T-helper 17 cell (primary cell): Measurements from ENCODE around the gene SIGLEC9. TPM values are rescaled to one million over a fixed set of nuclear protein-coding genes. Genes with fewer than 3 reads are reported as not detected.

Experiments
- ATAC-seq: fragments of 150-1000 bp; cut with Tn5 transposase; 2 replicates; pipeline ENCODE4 v1.10.0; 2021; ENCODE audit warnings: mild to moderate bottlenecking, moderate library complexity
- DNase-seq, 3 donors: peaks; one replicate each; pipeline versions ENCODE4 v3.0.0 to v3.0.0-alpha.2; 2020 to 2021
- H3K9me3 ChIP-seq: one replicate; pipeline ENCODE4 v1.7.0; 2013; ENCODE audit warnings: low read length, mild to moderate bottlenecking; ENCODE audit not compliant: control insufficient read depth, poor library complexity, severe bottlenecking
- H3K27ac Mint-ChIP-seq: one replicate; pipeline ENCODE4 v1.8.0; 2022; ENCODE audit warnings: mild to moderate bottlenecking, moderate library complexity, mixed read lengths
- H3K27me3 Mint-ChIP-seq: one replicate; pipeline ENCODE4 v1.8.0; 2022; ENCODE audit warnings: mixed read lengths
- H3K36me3 Mint-ChIP-seq: one replicate; pipeline ENCODE4 v1.8.0; 2022; ENCODE audit warnings: low read depth, mixed read lengths
- H3K4me1 Mint-ChIP-seq: one replicate; pipeline ENCODE4 v1.8.0; 2022; ENCODE audit warnings: mild to moderate bottlenecking, mixed read lengths
- H3K4me3 Mint-ChIP-seq: one replicate; pipeline ENCODE4 v1.8.0; 2022; ENCODE audit warnings: mild to moderate bottlenecking, moderate library complexity, mixed read lengths
- total RNA-seq, 4 donors: library from RNA in 2 of 4; stranded (reverse) in 2 of 4; gene quantifications; one replicate each; pipeline ENCODE4 v1.2.3 and lab custom pipeline; 2022 to 2026

SIGLEC9 gene
- total RNA-seq (1 to 10 TPM; 1.4 to 4.8 TPM), total RNA-seq (lab: John Stamatoyannopoulos, UW) (0.23 to 0.83 reads per million in 2 donors)

- H3K4me1 Mint-ChIP-seq, result peaks cover 43% of the 10 kb centered on the region
- peak within 1 kb of the TSS; percentile 79 for H3K4me3 Mint-ChIP-seq
- H3K36me3 Mint-ChIP-seq, result no peaks in the 10 kb centered on the region
- peak within 1 kb of the TSS; percentile 91 for H3K27ac Mint-ChIP-seq
- H3K27me3 Mint-ChIP-seq, result no peaks in the 10 kb centered on the region
- DNase-seq (no peak), ATAC-seq (no peak)
- no peaks in the 10 kb centered on the region for H3K9me3 ChIP-seq
Measured at GRCh38 chr19:51124729-51125128, at the start of gene SIGLEC9. TSS of gene SIGLEC9 (plus strand) at chr19:51124906. CDS start at chr19:51124975, 69 bp downstream.

- peaks cover 5% of the 10 kb centered on the region for H3K36me3 Mint-ChIP-seq
- no peak overlapping the region for H3K27ac Mint-ChIP-seq
- H3K9me3 ChIP-seq, result no peaks in the 10 kb centered on the region
- peaks cover 3% of the 10 kb centered on the region for H3K4me1 Mint-ChIP-seq
- peaks cover 13% of the 10 kb centered on the region for H3K27me3 Mint-ChIP-seq
- DNase-seq, result no peak
- no peak overlapping the region for H3K4me3 Mint-ChIP-seq
- no peak for ATAC-seq
Measured at GRCh38 chr19:51075998-51076397, 48.7 kb upstream of the SIGLEC9 start.

GRCh38 chr19:51076631-51077213, 48.0 kb upstream of the SIGLEC9 start:
- Mint-ChIP-seq H3K4me1 (peaks cover 3% of the 10 kb centered on the region), H3K36me3 (peaks cover 5% of the 10 kb centered on the region), H3K27me3 (peaks cover 13% of the 10 kb centered on the region), H3K27ac (no peak overlapping the region), H3K4me3 (no peak overlapping the region)
- no peak for ATAC-seq
- no peaks in the 10 kb centered on the region for H3K9me3 ChIP-seq
- DNase-seq, result no peak

- Mint-ChIP-seq H3K4me1 (peaks cover 10% of the 10 kb centered on the region), H3K27ac (no peak overlapping the region), H3K36me3 (peaks cover 6% of the 10 kb centered on the region), H3K27me3 (peaks cover 22% of the 10 kb centered on the region), H3K4me3 (no peak overlapping the region)
- H3K9me3 ChIP-seq, result no peaks in the 10 kb centered on the region
- ATAC-seq (no peak), DNase-seq (no peak)
Measured at GRCh38 chr19:51078104-51078503, 46.6 kb upstream of the SIGLEC9 start.

- no peak overlapping the region for H3K4me3 Mint-ChIP-seq
- DNase-seq (no peak), ATAC-seq (no peak)
- H3K27ac Mint-ChIP-seq, result no peak overlapping the region
- H3K27me3 Mint-ChIP-seq, result peaks cover 28% of the 10 kb centered on the region
- H3K4me1 Mint-ChIP-seq, result peaks cover 15% of the 10 kb centered on the region
- peaks cover 12% of the 10 kb centered on the region for H3K36me3 Mint-ChIP-seq
- no peaks in the 10 kb centered on the region for H3K9me3 ChIP-seq
Measured at GRCh38 chr19:51078731-51079130, 46.0 kb upstream of the SIGLEC9 start.

GRCh38 chr19:51079481-51080110, 45.1 kb upstream of the SIGLEC9 start:
- no peak overlapping the region for H3K4me3 Mint-ChIP-seq
- peaks cover 33% of the 10 kb centered on the region for H3K27me3 Mint-ChIP-seq
- H3K27ac Mint-ChIP-seq, result no peak overlapping the region
- ATAC-seq (no peak), DNase-seq (no peak)
- peaks cover 17% of the 10 kb centered on the region for H3K4me1 Mint-ChIP-seq
- no peaks in the 10 kb centered on the region for H3K9me3 ChIP-seq
- peaks cover 16% of the 10 kb centered on the region for H3K36me3 Mint-ChIP-seq

- no peaks in the 10 kb centered on the region for H3K9me3 ChIP-seq
- ATAC-seq, result no peak
- Mint-ChIP-seq H3K36me3 (peaks cover 19% of the 10 kb centered on the region), H3K27me3 (peaks cover 28% of the 10 kb centered on the region), H3K4me3 (no peak overlapping the region), H3K27ac (no peak overlapping the region), H3K4me1 (peaks cover 17% of the 10 kb centered on the region)
- DNase-seq, result no peak
Measured at GRCh38 chr19:51081476-51081875, 43.2 kb upstream of the SIGLEC9 start.

GRCh38 chr19:51082611-51083010, 42.1 kb upstream of the SIGLEC9 start, which contains the start of gene KLK14:
TSS of gene KLK14 (minus strand) at chr19:51082887. CDS start at chr19:51082614, 273 bp downstream.
- Mint-ChIP-seq H3K36me3 (peaks cover 19% of the 10 kb centered on the region), H3K4me1 (peaks cover 19% of the 10 kb centered on the region), H3K4me3 (peak within 1 kb of the TSS; percentile 73), H3K27me3 (peaks cover 20% of the 10 kb centered on the region), H3K27ac (peak within 1 kb of the TSS; percentile 29)
- H3K9me3 ChIP-seq, result no peaks in the 10 kb centered on the region
- DNase-seq (no peak), ATAC-seq (no peak)

- DNase-seq (no peak), ATAC-seq (no peak)
- H3K4me3 Mint-ChIP-seq, result peak overlapping the region; percentile 73
- peaks cover 19% of the 10 kb centered on the region for H3K36me3 Mint-ChIP-seq
- peaks cover 20% of the 10 kb centered on the region for H3K27me3 Mint-ChIP-seq
- no peaks in the 10 kb centered on the region for H3K9me3 ChIP-seq
- H3K4me1 Mint-ChIP-seq, result peaks cover 19% of the 10 kb centered on the region
- H3K27ac Mint-ChIP-seq, result peak overlapping the region; percentile 29
Measured at GRCh38 chr19:51083181-51083580, 41.5 kb upstream of the SIGLEC9 start.

- Mint-ChIP-seq H3K27me3 (peaks cover 20% of the 10 kb centered on the region), H3K27ac (peak overlapping the region; percentile 29), H3K4me1 (peaks cover 17% of the 10 kb centered on the region), H3K36me3 (peaks cover 17% of the 10 kb centered on the region), H3K4me3 (no peak overlapping the region)
- ATAC-seq, result no peak
- no peaks in the 10 kb centered on the region for H3K9me3 ChIP-seq
- no peak for DNase-seq
Measured at GRCh38 chr19:51083783-51084182, 40.9 kb upstream of the SIGLEC9 start.

- DNase-seq, result no peak
- ATAC-seq, result no peak
- no peaks in the 10 kb centered on the region for H3K9me3 ChIP-seq
- H3K27me3 Mint-ChIP-seq, result peaks cover 20% of the 10 kb centered on the region
- no peak overlapping the region for H3K4me3 Mint-ChIP-seq
- peaks cover 17% of the 10 kb centered on the region for H3K36me3 Mint-ChIP-seq
- H3K4me1 Mint-ChIP-seq, result peaks cover 20% of the 10 kb centered on the region
- H3K27ac Mint-ChIP-seq, result no peak overlapping the region
Measured at GRCh38 chr19:51084505-51084904, 40.2 kb upstream of the SIGLEC9 start.

GRCh38 chr19:51086153-51086850, 38.4 kb upstream of the SIGLEC9 start:
- H3K27me3 Mint-ChIP-seq, result peaks cover 20% of the 10 kb centered on the region
- H3K27ac Mint-ChIP-seq, result peak overlapping the region; percentile 62
- no peaks in the 10 kb centered on the region for H3K9me3 ChIP-seq
- no peak for DNase-seq
- no peak overlapping the region for H3K4me3 Mint-ChIP-seq
- no peak for ATAC-seq
- peaks cover 20% of the 10 kb centered on the region for H3K4me1 Mint-ChIP-seq
- H3K36me3 Mint-ChIP-seq, result peaks cover 17% of the 10 kb centered on the region

GRCh38 chr19:51089786-51090185, 34.9 kb upstream of the SIGLEC9 start:
- Mint-ChIP-seq H3K4me3 (no peak overlapping the region), H3K4me1 (peaks cover 17% of the 10 kb centered on the region), H3K27me3 (no peaks in the 10 kb centered on the region), H3K27ac (no peak overlapping the region), H3K36me3 (peaks cover 8% of the 10 kb centered on the region)
- no peak for DNase-seq
- no peaks in the 10 kb centered on the region for H3K9me3 ChIP-seq
- ATAC-seq, result no peak
